Upper lobe of left lung (tissue), 6 donors: ENCODE data around the gene F2RL3. TPM values are rescaled to one million over a fixed set of nuclear protein-coding genes. Genes with fewer than 3 reads are reported as not detected.

Source experiments
- ATAC-seq, 2 donors: fragments of 200-7000 bp; cut with Tn5 transposase; one replicate each; pipeline ENCODE4 v1.9.1; 2022; ENCODE audit warnings: mild to moderate bottlenecking in 2 of 2, moderate library complexity in 2 of 2; ENCODE audit not compliant: low FRiP score in 2 of 2
- DNase-seq, 2 donors: peaks; one replicate each; pipeline ENCODE4 v3.0.0-alpha.2; 2019 to 2020
- H3K27ac ChIP-seq, 4 donors: fragments of 200-600 bp; sonication (generic); one replicate each; pipeline ENCODE4 v1.5.1; 2016 to 2019
- H3K27me3 ChIP-seq, 4 donors: fragments of 200-600 bp; sonication (generic); one replicate each; pipeline ENCODE4 v1.5.1; 2017 to 2019
- H3K36me3 ChIP-seq, 4 donors: fragments of 200-600 bp; sonication (generic); one replicate each; pipeline ENCODE4 v1.5.1; 2016 to 2019
- H3K4me1 ChIP-seq, 4 donors: fragments of 200-600 bp; sonication (generic); one replicate each; pipeline ENCODE4 v1.5.1; 2018 to 2019
- H3K4me3 ChIP-seq, 4 donors: fragments of 200-600 bp; sonication (generic); one replicate each; pipeline ENCODE4 v1.5.1; 2017 to 2019; ENCODE audit warnings: mild to moderate bottlenecking in 2 of 4, moderate library complexity in 1 of 4
- H3K9me3 ChIP-seq, 4 donors: fragments of 200-600 bp; sonication (generic); one replicate each; pipeline ENCODE4 v1.5.1; 2018 to 2019
- EP300 ChIP-seq, 4 donors: sonication (generic); formaldehyde crosslinking; IDR thresholded peaks; one replicate each; pipeline ENCODE4 v1.5.1; 2017; ENCODE audit warnings: antibody characterized with exemption in 4 of 4, control low read depth in 2 of 4
- POLR2A ChIP-seq, 4 donors: fragments of 450-650 bp; IDR thresholded peaks; one replicate each; pipeline ENCODE4 v1.5.1; 2016 to 2017; ENCODE audit warnings: antibody characterized with exemption in 4 of 4, mild to moderate bottlenecking in 2 of 4
- POLR2AphosphoS5 ChIP-seq, 2 donors: sonication (generic); formaldehyde crosslinking; IDR thresholded peaks; one replicate each; pipeline ENCODE4 v1.5.1; 2017; ENCODE audit warnings: antibody characterized with exemption in 2 of 2
- WGBS, 2 donors: methylation state at CpG; one replicate each; pipeline ENCODE4 v1.1.5; 2017 to 2018; 5-methylcytosine and 5-hydroxymethylcytosine counted together
- total RNA-seq, 6 donors: library from RNA; depleted of rRNA in 4 of 6; stranded (reverse); fragments of >200 nt in 4 of 6; gene quantifications; one replicate each; pipeline versions ENCODE4 v1.1.0 to v1.2.1, GENCODE V29; 2016 to 2021
- TF ChIP-seq, protein P1 (sequence below), 6 experiments: fragments of 450-650 bp in 4 of 6; fragments of 200-600 bp in 2 of 6; sonication (generic) in 2 of 6; IDR thresholded peaks; one replicate each; pipeline ENCODE4 v1.5.1; 2016 to 2019; ENCODE audit warnings: antibody characterized with exemption in 6 of 6
- donor health status: DM: no; HTN: no; CAD: no; lungs with moderate emphysema.
- donor health status: DM: no; HTN: yes; CAD: no; lungs with severe emphysema.

Gene F2RL3
- total RNA-seq, 6 donors from 2014 or later, result 7.3 to 130 (median 23.2) TPM

GRCh38 chr19:16867211-16867610 is 21.6 kb upstream of the F2RL3 start:
- Histone ChIP-seq H3K9me3 (no peaks in the 10 kb centered on the region), H3K4me3 (no peak overlapping the region), H3K4me1 (peaks cover 0 to 9% (median 7%) of the 10 kb centered on the region in 4 donors), H3K27ac (peak overlapping the region in 1 of 4 donors; percentile 86), H3K27me3 (no peaks in the 10 kb centered on the region), H3K36me3 (peaks cover 28 to 100% (median 92%) of the 10 kb centered on the region in 4 donors)
- WGBS, 2 donors, result 91 to 100% methylated on average over 1 to 10 of the region's 10 CpGs
- no peak for ATAC-seq
- TF ChIP-seq POLR2A (IDR thresholded peaks at IDR 0.05), result no peak
- TF ChIP-seq, protein P1, sequence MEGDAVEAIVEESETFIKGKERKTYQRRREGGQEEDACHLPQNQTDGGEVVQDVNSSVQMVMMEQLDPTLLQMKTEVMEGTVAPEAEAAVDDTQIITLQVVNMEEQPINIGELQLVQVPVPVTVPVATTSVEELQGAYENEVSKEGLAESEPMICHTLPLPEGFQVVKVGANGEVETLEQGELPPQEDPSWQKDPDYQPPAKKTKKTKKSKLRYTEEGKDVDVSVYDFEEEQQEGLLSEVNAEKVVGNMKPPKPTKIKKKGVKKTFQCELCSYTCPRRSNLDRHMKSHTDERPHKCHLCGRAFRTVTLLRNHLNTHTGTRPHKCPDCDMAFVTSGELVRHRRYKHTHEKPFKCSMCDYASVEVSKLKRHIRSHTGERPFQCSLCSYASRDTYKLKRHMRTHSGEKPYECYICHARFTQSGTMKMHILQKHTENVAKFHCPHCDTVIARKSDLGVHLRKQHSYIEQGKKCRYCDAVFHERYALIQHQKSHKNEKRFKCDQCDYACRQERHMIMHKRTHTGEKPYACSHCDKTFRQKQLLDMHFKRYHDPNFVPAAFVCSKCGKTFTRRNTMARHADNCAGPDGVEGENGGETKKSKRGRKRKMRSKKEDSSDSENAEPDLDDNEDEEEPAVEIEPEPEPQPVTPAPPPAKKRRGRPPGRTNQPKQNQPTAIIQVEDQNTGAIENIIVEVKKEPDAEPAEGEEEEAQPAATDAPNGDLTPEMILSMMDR (IDR thresholded peaks at IDR 0.05), result no peak
- no peak for TF ChIP-seq EP300 (IDR thresholded peaks at IDR 0.05)
- TF ChIP-seq POLR2AphosphoS5 (IDR thresholded peaks at IDR 0.05), result no peak
- DNase-seq, result no peak

GRCh38 chr19:16868423-16869130 is 20.2 kb upstream of the F2RL3 start:
- 93% methylated on average over 14 to 20 of the region's 20 CpGs for WGBS, 2 donors
- Histone ChIP-seq H3K9me3 (no peaks in the 10 kb centered on the region), H3K27ac (peak overlapping the region in 1 of 4 donors; percentile 86), H3K27me3 (no peaks in the 10 kb centered on the region), H3K36me3 (peaks cover 25 to 100% (median 92%) of the 10 kb centered on the region in 4 donors), H3K4me1 (peaks cover 10 to 22% (median 19%) of the 10 kb centered on the region in 4 donors), H3K4me3 (no peak overlapping the region)
- TF ChIP-seq POLR2AphosphoS5 (IDR thresholded peaks at IDR 0.05), result no peak
- TF ChIP-seq, protein P1 (IDR thresholded peaks at IDR 0.05), result no peak
- TF ChIP-seq POLR2A (IDR thresholded peaks at IDR 0.05), result no peak
- no peak for TF ChIP-seq EP300 (IDR thresholded peaks at IDR 0.05)
- ATAC-seq (no peak), DNase-seq (no peak)

DNA sequence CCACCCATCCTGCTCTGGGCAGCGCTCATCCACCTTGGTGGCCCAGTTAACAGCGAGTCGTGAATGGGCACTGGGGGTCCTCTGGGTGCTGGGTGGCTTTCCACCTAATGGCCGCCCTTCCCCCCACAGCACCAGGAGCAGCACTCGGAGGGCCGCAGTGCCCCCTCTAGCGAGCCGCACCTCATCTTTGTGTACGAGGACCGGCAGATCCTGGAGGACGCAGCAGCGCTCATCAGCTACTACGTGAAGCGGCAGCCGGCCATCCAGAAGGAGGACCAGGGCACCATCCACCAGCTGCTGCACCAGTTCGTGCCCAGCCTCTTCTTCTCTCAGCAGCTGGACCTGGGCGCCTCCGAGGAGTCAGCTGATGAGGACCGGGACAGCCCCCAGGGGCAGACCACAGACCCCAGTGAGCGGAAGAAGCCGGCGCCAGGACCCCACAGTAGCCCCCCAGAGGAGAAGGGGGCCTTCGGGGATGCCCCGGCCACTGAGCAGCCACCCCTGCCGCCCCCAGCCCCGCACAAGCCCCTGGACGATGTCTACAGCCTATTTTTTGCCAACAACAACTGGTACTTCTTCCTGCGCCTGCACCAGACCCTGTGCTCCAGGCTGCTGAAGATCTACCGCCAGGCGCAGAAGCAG is 19.3 kb upstream of the F2RL3 start:
- WGBS, 2 donors, result 80 to 95% methylated on average over 1 to 30 of the region's 30 CpGs
- peak overlapping the region in 2 of 4 donors; percentile 65 to 86 for H3K27ac ChIP-seq
- TF ChIP-seq POLR2A (IDR thresholded peaks at IDR 0.05) (no peak), POLR2AphosphoS5 (IDR thresholded peaks at IDR 0.05) (no peak)
- TF ChIP-seq, protein P1 (IDR thresholded peaks at IDR 0.05), result no peak
- DNase-seq (no peak), ATAC-seq (peak in 1 of 2 donors; percentile 16)
- peaks cover 22 to 94% (median 84%) of the 10 kb centered on the region in 4 donors for H3K36me3 ChIP-seq
- no peaks in the 10 kb centered on the region for H3K9me3 ChIP-seq
- H3K27me3 ChIP-seq, result no peaks in the 10 kb centered on the region
- no peak overlapping the region for H3K4me3 ChIP-seq
- H3K4me1 ChIP-seq, result peaks cover 16 to 25% (median 23%) of the 10 kb centered on the region in 4 donors

DNA sequence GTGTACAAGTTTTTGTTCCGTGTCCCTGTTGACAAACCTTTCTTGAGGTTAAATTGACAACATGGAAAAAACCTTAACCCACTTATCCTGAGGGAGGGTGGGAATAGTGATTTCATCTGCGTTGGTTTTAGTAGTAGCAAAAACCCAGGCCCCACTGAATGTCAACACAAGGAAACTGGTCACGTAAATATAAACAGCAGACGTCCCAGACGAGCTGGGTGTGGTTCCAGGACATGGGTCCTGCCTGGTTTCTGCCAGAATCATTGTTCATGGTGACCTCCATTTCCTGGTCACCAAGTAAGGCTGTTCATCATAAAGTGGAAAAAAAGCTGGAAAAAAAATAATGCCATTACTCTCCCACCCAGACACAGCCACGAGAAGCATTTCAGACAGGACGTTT is 16.9 kb upstream of the F2RL3 start:
- Histone ChIP-seq H3K36me3 (peaks cover 19 to 81% (median 72%) of the 10 kb centered on the region in 4 donors), H3K27me3 (no peaks in the 10 kb centered on the region), H3K4me3 (no peak overlapping the region), H3K4me1 (peaks cover 26 to 35% (median 30%) of the 10 kb centered on the region in 4 donors), H3K27ac (peak overlapping the region; percentile 82 to 93 (median 86)), H3K9me3 (no peaks in the 10 kb centered on the region)
- 56 to 65% methylated on average over 7 of the region's 7 CpGs for WGBS, 2 donors
- DNase-seq (peak in 1 of 2 donors; percentile 45), ATAC-seq (no peak)
- TF ChIP-seq EP300 (IDR thresholded peaks at IDR 0.05), result peak; percentile 77 to 97 (median 88)
- TF ChIP-seq POLR2A (IDR thresholded peaks at IDR 0.05), result no peak
- TF ChIP-seq, protein P1 (IDR thresholded peaks at IDR 0.05), result no peak
- peak; percentile 85 to 86 for TF ChIP-seq POLR2AphosphoS5 (IDR thresholded peaks at IDR 0.05)
